CD14-positive monocyte (primary cell): Measurements from ENCODE around the gene XPOT. TPM values are rescaled to one million over a fixed set of nuclear protein-coding genes. Genes with fewer than 3 reads are reported as not detected.

Experiments used
- DNase-seq, 3 donors: peaks; one replicate each; pipeline ENCODE4 v3.0.0-alpha.2; 2011 to 2022
- H2AFZ ChIP-seq: 2 replicates; pipeline ENCODE4 v1.6.0; 2012; ENCODE audit warnings: mild to moderate bottlenecking, low read depth, low read length, inconsistent platforms; ENCODE audit not compliant: insufficient read depth, poor library complexity, severe bottlenecking
- H3K27ac ChIP-seq, 2 donors: 1 replicate in 1 of 2; 2 replicates in 1 of 2; pipeline ENCODE4 v1.5.1; 2012 to 2013; ENCODE audit warnings: low read length in 2 of 2, control low read depth in 1 of 2, inconsistent platforms in 1 of 2, low read depth in 1 of 2, mild to moderate bottlenecking in 1 of 2
- H3K27me3 ChIP-seq, 2 donors: one replicate each; pipeline versions ENCODE4 v1.6.0 to v1.6.1; 2011 to 2013; ENCODE audit warnings: low read length in 2 of 2; ENCODE audit not compliant: control insufficient read depth in 2 of 2, insufficient read depth in 2 of 2
- H3K36me3 ChIP-seq, 2 donors: replicated peaks in 1 of 2; 1 replicate in 1 of 2; 2 replicates in 1 of 2; pipeline versions ENCODE4 v1.5.1 to v1.6.1; 2012 to 2013; ENCODE audit warnings: low read length in 2 of 2, control low read depth in 1 of 2, inconsistent platforms in 1 of 2, mild to moderate bottlenecking in 1 of 2; ENCODE audit not compliant: insufficient read depth in 2 of 2, control insufficient read depth in 1 of 2
- H3K4me1 ChIP-seq, 2 donors: 1 replicate in 1 of 2; 2 replicates in 1 of 2; pipeline versions ENCODE4 v1.5.1 to v1.6.1; 2012 to 2013; ENCODE audit warnings: low read length in 2 of 2, control low read depth in 1 of 2, inconsistent platforms in 1 of 2, mild to moderate bottlenecking in 1 of 2, moderate library complexity in 1 of 2; ENCODE audit not compliant: insufficient read depth in 2 of 2, control insufficient read depth in 1 of 2
- H3K4me2 ChIP-seq: replicated peaks from 2 replicates; pipeline ENCODE3; 2012; ENCODE audit warnings: low read length, moderate library complexity, mild to moderate bottlenecking; ENCODE audit not compliant: poor library complexity, severe bottlenecking; ENCODE audit errors: extremely low read depth
- H3K4me3 ChIP-seq, 3 experiments: fragments of 200-600 bp in 1 of 3; sonication (generic) in 1 of 3; replicated peaks in 1 of 3; 1 replicate in 2 of 3; 2 replicates in 1 of 3; pipeline ENCODE4 v1.5.1; 2011 to 2013; ENCODE audit warnings: low read length in 3 of 3, mild to moderate bottlenecking in 3 of 3, control low read depth in 2 of 3, low read depth in 2 of 3, inconsistent platforms in 1 of 3, moderate library complexity in 1 of 3
- H3K79me2 ChIP-seq: 2 replicates; pipeline ENCODE4 v1.6.0; 2012; ENCODE audit warnings: mild to moderate bottlenecking, control low read depth, inconsistent platforms, low read length, moderate library complexity; ENCODE audit not compliant: insufficient read depth
- H3K9ac ChIP-seq: 2 replicates; pipeline ENCODE4 v1.6.0; 2017; ENCODE audit warnings: low read length, mild to moderate bottlenecking; ENCODE audit not compliant: insufficient read depth, poor library complexity, severe bottlenecking
- H3K9me3 ChIP-seq, 2 donors: replicated peaks in 1 of 2; 1 replicate in 1 of 2; 2 replicates in 1 of 2; pipeline versions ENCODE4 v1.5.1 to v1.6.1; 2012 to 2013; ENCODE audit warnings: low read length in 2 of 2, control low read depth in 1 of 2; ENCODE audit not compliant: control insufficient read depth in 1 of 2, insufficient read depth in 1 of 2
- H4K20me1 ChIP-seq: 2 replicates; pipeline ENCODE4 v1.6.0; 2012; ENCODE audit warnings: mild to moderate bottlenecking, low read length, control low read depth, moderate library complexity; ENCODE audit not compliant: insufficient read depth
- H3K27ac Mint-ChIP-seq, 7 donors: one replicate each; pipeline ENCODE4 v1.8.0; 2020; ENCODE audit warnings: mild to moderate bottlenecking in 7 of 7, mixed read lengths in 7 of 7, moderate library complexity in 6 of 7, inconsistent platforms in 2 of 7
- H3K27me3 Mint-ChIP-seq, 3 donors: one replicate each; pipeline ENCODE4 v1.8.0; 2021 to 2022; ENCODE audit warnings: low read depth in 3 of 3, mild to moderate bottlenecking in 3 of 3, mixed read lengths in 3 of 3, moderate library complexity in 3 of 3, inconsistent platforms in 1 of 3
- H3K36me3 Mint-ChIP-seq, 2 donors: one replicate each; pipeline ENCODE4 v1.8.0; 2020; ENCODE audit warnings: mixed read lengths in 2 of 2, inconsistent platforms in 1 of 2, mild to moderate bottlenecking in 1 of 2
- H3K4me1 Mint-ChIP-seq: one replicate; pipeline ENCODE4 v1.8.0; 2020; ENCODE audit warnings: mild to moderate bottlenecking, mixed read lengths
- H3K4me3 Mint-ChIP-seq, 2 donors: one replicate each; pipeline ENCODE4 v1.8.0; 2020; ENCODE audit warnings: mild to moderate bottlenecking in 2 of 2, mixed read lengths in 2 of 2, moderate library complexity in 1 of 2
- H3K9me3 Mint-ChIP-seq, 7 donors: one replicate each; pipeline ENCODE4 v1.8.0; 2020 to 2022; ENCODE audit warnings: mixed read lengths in 7 of 7, mild to moderate bottlenecking in 6 of 7, moderate library complexity in 6 of 7, inconsistent platforms in 2 of 7
- WGBS: methylation state at CpG from one replicate; pipeline ENCODE4 v1.1.5; 2013; ENCODE audit warnings: missing lambda C conversion rate; ENCODE audit not compliant: insufficient coverage; 5-methylcytosine and 5-hydroxymethylcytosine counted together
- intact Hi-C, 2 donors: fragments of 100-400 bp; cut with micrococcal nuclease; formaldehyde crosslinking; loops; one replicate each; pipeline versions ENCODE4 v1.15.0 to v1.15.1; 2023
- polyA plus RNA-seq, 3 donors: library from polyadenylated mRNA; depleted of rRNA in 1 of 3; unstranded in 2 of 3; stranded (reverse) in 1 of 3; fragments of 300-500 nt in 2 of 3; fragments of >200 nt in 1 of 3; fragmentation: Illumina TruSeq in 2 of 3; gene quantifications; 1 replicate in 2 of 3; 2 replicates in 1 of 3; pipeline ENCODE4 v1.2.3, GENCODE V29; 2012 to 2021
- TF ChIP-seq, protein P1 (sequence below): fragments of 200-600 bp; IDR thresholded peaks from one replicate; pipeline ENCODE4 v1.8.0; 2022; ENCODE audit warnings: antibody characterized with exemption, mild to moderate bottlenecking

The XPOT gene
- polyA plus RNA-seq, 3 donors: 18.3 to 19.9 (median 19.3) TPM

DNA sequence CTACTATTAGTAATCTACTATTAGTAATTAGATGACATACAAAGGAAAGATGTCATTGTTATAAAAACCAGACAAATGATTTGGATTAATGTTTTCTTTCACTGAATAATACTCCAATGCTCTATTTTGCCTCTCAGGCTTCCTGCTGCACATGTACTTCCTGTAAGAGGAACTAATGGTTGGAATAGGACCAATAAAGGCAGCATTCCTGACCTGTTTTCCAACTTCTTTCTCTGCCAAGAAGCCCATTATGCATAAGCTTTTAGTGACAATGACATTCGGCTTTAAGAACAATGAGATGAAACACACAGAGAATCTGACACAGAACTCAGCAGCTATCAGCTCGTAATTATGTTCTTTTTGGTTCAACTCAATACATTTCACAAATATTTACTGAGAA is 8.5 kb upstream of the XPOT start:
- no peaks in the 10 kb centered on the region for H3K36me3 Mint-ChIP-seq
- Histone ChIP-seq H4K20me1 (no peaks in the 10 kb centered on the region), H3K36me3 (no peaks in the 10 kb centered on the region), H3K4me3 (no peak overlapping the region), H3K27ac (no peak overlapping the region), H3K9me3 (no peaks in the 10 kb centered on the region), H3K4me1 (peaks cover 0 to 1% of the 10 kb centered on the region in 2 donors), H3K9ac (no peak overlapping the region), H3K4me2 (no peak overlapping the region), H3K27me3 (peaks cover 10 to 18% of the 10 kb centered on the region in 2 donors), H2AFZ (no peak overlapping the region), H3K79me2 (no peaks in the 10 kb centered on the region)
- H3K4me1 Mint-ChIP-seq: peaks cover 4% of the 10 kb centered on the region
- TF ChIP-seq, protein P1, sequence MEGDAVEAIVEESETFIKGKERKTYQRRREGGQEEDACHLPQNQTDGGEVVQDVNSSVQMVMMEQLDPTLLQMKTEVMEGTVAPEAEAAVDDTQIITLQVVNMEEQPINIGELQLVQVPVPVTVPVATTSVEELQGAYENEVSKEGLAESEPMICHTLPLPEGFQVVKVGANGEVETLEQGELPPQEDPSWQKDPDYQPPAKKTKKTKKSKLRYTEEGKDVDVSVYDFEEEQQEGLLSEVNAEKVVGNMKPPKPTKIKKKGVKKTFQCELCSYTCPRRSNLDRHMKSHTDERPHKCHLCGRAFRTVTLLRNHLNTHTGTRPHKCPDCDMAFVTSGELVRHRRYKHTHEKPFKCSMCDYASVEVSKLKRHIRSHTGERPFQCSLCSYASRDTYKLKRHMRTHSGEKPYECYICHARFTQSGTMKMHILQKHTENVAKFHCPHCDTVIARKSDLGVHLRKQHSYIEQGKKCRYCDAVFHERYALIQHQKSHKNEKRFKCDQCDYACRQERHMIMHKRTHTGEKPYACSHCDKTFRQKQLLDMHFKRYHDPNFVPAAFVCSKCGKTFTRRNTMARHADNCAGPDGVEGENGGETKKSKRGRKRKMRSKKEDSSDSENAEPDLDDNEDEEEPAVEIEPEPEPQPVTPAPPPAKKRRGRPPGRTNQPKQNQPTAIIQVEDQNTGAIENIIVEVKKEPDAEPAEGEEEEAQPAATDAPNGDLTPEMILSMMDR: no peak
- H3K4me3 Mint-ChIP-seq: no peak overlapping the region
- no peak for DNase-seq
- H3K27me3 Mint-ChIP-seq: peaks cover 21 to 24% (median 22%) of the 10 kb centered on the region in 3 donors
- no peak overlapping the region for H3K27ac Mint-ChIP-seq
- intact Hi-C loops: no loop called here
- no CpG with 5 or more reads among the region's 2 CpGs for WGBS
- peaks cover 0 to 5% (median 2%) of the 10 kb centered on the region in 7 donors for H3K9me3 Mint-ChIP-seq

DNA sequence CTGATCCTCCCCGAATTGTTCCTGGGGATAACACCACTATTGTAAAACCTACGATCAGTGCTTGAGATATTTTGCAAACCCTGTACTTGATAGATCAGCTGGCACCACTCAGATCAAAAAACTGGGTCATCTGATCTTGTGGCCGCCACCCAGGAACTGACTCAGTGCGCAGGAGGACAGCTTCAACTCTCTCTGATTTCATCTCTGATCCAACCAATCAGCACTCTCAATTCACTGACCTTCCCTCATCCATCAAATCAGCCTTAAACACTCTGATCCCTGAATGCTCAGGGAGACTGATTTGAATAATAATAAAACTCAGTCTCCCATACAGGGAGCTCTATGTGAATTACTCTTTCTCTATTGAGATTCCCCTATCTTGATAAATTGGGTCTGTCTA is 4.2 kb upstream of the XPOT start:
- Mint-ChIP-seq H3K27ac (no peak overlapping the region), H3K4me3 (no peak overlapping the region), H3K27me3 (peaks cover 8 to 9% (median 8%) of the 10 kb centered on the region in 3 donors), H3K36me3 (no peaks in the 10 kb centered on the region), H3K9me3 (peaks cover 0 to 3% (median 0%) of the 10 kb centered on the region in 7 donors), H3K4me1 (peaks cover 2% of the 10 kb centered on the region)
- Histone ChIP-seq H3K4me2 (no peak overlapping the region), H3K27me3 (no peaks in the 10 kb centered on the region), H3K4me3 (no peak overlapping the region), H3K36me3 (no peaks in the 10 kb centered on the region), H3K79me2 (peaks cover 5% of the 10 kb centered on the region), H3K9me3 (no peaks in the 10 kb centered on the region), H2AFZ (no peak overlapping the region), H3K9ac (no peak overlapping the region), H3K27ac (no peak overlapping the region), H4K20me1 (no peaks in the 10 kb centered on the region), H3K4me1 (peaks cover 6 to 10% of the 10 kb centered on the region in 2 donors)
- TF ChIP-seq, protein P1: no peak
- WGBS: 80% methylated on average over 4 of the region's 4 CpGs
- intact Hi-C loops: loop anchor here (5.0 to 10.0 kb wide), 5 partner anchors 52 to 555 kb away; partner anchors contain the start of genes TBK1 (in 2 of the 2), KICS2 (in 1 of the 2) and SRGAP1 (in 1 of the 2)
- no peak for DNase-seq
